Measurements from ENCODE around the gene CASP10. TPM values are rescaled to one million over a fixed set of nuclear protein-coding genes. Genes with fewer than 3 reads are reported as not detected.

Gene CASP10
- total and polyA plus RNA-seq, 2 of the 4 experiments (the other 2 are of a cell fraction), result 0.12 to 0.90 TPM

DNA sequence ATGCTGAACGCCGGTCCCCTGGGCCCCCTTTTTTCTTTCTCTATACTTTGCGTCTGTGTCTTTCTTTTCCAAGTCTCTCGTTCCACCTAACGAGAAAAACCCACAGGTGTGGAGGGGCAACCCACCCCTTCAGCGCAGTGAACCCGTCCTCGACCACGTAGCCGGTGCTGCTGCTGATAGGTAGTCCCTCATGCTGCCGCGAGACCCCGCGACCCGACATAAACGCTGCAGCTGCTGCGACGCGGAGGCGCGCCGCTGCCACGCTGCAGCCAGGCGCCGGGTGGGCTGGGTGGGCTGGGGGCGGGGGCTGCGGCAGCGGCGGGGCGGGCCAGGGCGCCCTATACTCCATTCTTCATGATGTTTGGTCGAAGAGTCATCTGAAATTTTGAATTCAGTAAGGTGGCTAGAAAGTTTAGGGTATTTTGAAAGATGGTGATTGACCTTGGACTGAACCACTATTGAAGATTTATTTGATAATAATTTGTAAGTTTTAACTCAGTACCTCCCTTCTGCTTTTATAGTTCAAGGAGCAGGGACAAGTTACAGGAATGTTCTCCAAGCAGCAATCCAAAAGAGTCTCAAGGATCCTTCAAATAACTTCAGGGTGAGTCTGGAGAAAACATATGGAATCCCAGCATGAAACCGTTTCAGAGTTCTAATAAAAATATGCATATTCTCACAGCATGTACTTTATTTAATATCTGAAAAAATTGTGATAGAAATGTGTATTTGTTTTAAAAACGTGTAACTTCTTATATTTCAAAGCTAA lies 42.9 kb upstream of the CASP10 start:
- H2BK5ac ChIP-seq (ENCODE audit: low read depth, low read length, poor library complexity, severe bottlenecking), result no peak overlapping the region
- H2AK5ac ChIP-seq (ENCODE audit: low read depth, low read length), result no peak overlapping the region
- no peak overlapping the region for H2BK20ac ChIP-seq (ENCODE audit: low read depth, low read length)
- ChIA-PET CTCF (no interaction called here), POLR2A (ENCODE audit: unreplicated experiment) (no interaction called here)
- in situ Hi-C loops (cut with MboI; ENCODE audit: low sequenced_read_pairs) (no loop called here), intact Hi-C loops (cut with micrococcal nuclease) (no loop called here), dilution Hi-C loops (cut with HindIII; ENCODE audit: low sequenced_read_pairs, unreplicated experiment) (no loop called here)
- no peak overlapping the region for H3K14ac ChIP-seq (replicated peaks; ENCODE audit: low read depth, low read length)
- H3K4me1 ChIP-seq (ENCODE audit: control insufficient read depth, insufficient read depth, low read length), result no peaks in the 10 kb centered on the region; the same call in 1 of the 2 replicates
- H3K27me3 ChIP-seq (ENCODE audit: control insufficient read depth, insufficient read depth, low read length), result no peaks in the 10 kb centered on the region
- ATAC-seq (ENCODE audit: low read depth) (no peak), DNase-seq (no peak)
- no peak overlapping the region for H3K9ac ChIP-seq (ENCODE audit: low read depth, low read length)
- H3K56ac ChIP-seq (ENCODE audit: extremely low read depth, insufficient read depth, low read length), result no peak overlapping the region
- 69% methylated on average over 24 of the region's 34 CpGs; no CpG with 5 or more reads in 1 of the 2 experiments for WGBS, 2 experiments (ENCODE audit: extremely low coverage in 2 of 2, insufficient read length in 1 of 2)
- H3K36me3 ChIP-seq (ENCODE audit: control insufficient read depth, insufficient read depth, low read length), result peaks cover 45% of the 10 kb centered on the region
- no peak overlapping the region for H4K5ac ChIP-seq (ENCODE audit: low read depth, low read length)
- H3K18ac ChIP-seq (ENCODE audit: low read depth, low read length), result no peak overlapping the region
- H3K4me2 ChIP-seq (ENCODE audit: low read depth, low read length), result no peak overlapping the region
- no peak for TF ChIP-seq RCOR1 (IDR thresholded peaks at IDR 0.05; ENCODE audit: insufficient replicate concordance, low read length)
- TF ChIP-seq RFX5 (IDR thresholded peaks at IDR 0.05; ENCODE audit: low read depth, low read length), result no peak
- TF ChIP-seq, protein P1, sequence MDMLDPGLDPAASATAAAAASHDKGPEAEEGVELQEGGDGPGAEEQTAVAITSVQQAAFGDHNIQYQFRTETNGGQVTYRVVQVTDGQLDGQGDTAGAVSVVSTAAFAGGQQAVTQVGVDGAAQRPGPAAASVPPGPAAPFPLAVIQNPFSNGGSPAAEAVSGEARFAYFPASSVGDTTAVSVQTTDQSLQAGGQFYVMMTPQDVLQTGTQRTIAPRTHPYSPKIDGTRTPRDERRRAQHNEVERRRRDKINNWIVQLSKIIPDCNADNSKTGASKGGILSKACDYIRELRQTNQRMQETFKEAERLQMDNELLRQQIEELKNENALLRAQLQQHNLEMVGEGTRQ (IDR thresholded peaks at IDR 0.05; ENCODE audit: low read depth, low read length), result no peak
- TF ChIP-seq CEBPB (IDR thresholded peaks at IDR 0.05; ENCODE audit: low read depth, low read length), result no peak
- TF ChIP-seq SMC3 (IDR thresholded peaks at IDR 0.05; ENCODE audit: low read depth, low read length), result no peak
- no peak for TF ChIP-seq BHLHE40 (IDR thresholded peaks at IDR 0.05; ENCODE audit: low read depth, low read length)
- TF ChIP-seq RAD21 (IDR thresholded peaks at IDR 0.05; ENCODE audit: low read length), result no peak
- no peak for TF ChIP-seq MAZ (IDR thresholded peaks at IDR 0.05; ENCODE audit: borderline replicate concordance, low read depth, low read length)
- no peak for TF ChIP-seq FOS (IDR thresholded peaks at IDR 0.05; ENCODE audit: low read depth, low read length)
- TF ChIP-seq NFE2L2 (IDR thresholded peaks at IDR 0.05; ENCODE audit: low read depth, low read length), result no peak
- TF ChIP-seq, protein P2, sequence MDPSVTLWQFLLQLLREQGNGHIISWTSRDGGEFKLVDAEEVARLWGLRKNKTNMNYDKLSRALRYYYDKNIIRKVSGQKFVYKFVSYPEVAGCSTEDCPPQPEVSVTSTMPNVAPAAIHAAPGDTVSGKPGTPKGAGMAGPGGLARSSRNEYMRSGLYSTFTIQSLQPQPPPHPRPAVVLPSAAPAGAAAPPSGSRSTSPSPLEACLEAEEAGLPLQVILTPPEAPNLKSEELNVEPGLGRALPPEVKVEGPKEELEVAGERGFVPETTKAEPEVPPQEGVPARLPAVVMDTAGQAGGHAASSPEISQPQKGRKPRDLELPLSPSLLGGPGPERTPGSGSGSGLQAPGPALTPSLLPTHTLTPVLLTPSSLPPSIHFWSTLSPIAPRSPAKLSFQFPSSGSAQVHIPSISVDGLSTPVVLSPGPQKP (IDR thresholded peaks at IDR 0.05; ENCODE audit: borderline replicate concordance, low read depth, low read length), result no peak
- TF ChIP-seq, protein P3, sequence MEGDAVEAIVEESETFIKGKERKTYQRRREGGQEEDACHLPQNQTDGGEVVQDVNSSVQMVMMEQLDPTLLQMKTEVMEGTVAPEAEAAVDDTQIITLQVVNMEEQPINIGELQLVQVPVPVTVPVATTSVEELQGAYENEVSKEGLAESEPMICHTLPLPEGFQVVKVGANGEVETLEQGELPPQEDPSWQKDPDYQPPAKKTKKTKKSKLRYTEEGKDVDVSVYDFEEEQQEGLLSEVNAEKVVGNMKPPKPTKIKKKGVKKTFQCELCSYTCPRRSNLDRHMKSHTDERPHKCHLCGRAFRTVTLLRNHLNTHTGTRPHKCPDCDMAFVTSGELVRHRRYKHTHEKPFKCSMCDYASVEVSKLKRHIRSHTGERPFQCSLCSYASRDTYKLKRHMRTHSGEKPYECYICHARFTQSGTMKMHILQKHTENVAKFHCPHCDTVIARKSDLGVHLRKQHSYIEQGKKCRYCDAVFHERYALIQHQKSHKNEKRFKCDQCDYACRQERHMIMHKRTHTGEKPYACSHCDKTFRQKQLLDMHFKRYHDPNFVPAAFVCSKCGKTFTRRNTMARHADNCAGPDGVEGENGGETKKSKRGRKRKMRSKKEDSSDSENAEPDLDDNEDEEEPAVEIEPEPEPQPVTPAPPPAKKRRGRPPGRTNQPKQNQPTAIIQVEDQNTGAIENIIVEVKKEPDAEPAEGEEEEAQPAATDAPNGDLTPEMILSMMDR (conservative IDR thresholded peaks at IDR 0.05; ENCODE audit: low read depth, low read length), result no peak
- no peak for TF ChIP-seq MXI1 (IDR thresholded peaks at IDR 0.05; ENCODE audit: borderline replicate concordance, low read depth, low read length)
- TF ChIP-seq POLR2A (IDR thresholded peaks at IDR 0.05; ENCODE audit: low read depth, low read length), result no peak
- TF ChIP-seq CHD1 (IDR thresholded peaks at IDR 0.05; ENCODE audit: low read depth, low read length), result no peak
- no peak for TF ChIP-seq MAFK (IDR thresholded peaks at IDR 0.05; ENCODE audit: low read depth, low read length)
- no peak overlapping the region for H3K4me3 ChIP-seq (ENCODE audit: insufficient read depth, low read depth, low read length)
- no peak overlapping the region for H3K27ac ChIP-seq (ENCODE audit: insufficient read depth, low read length)
- BruUV-seq (replicated peaks), result no TSS peak
- H3K23ac ChIP-seq (ENCODE audit: low read depth, low read length), result no peak overlapping the region
- H2BK120ac ChIP-seq (ENCODE audit: low read depth, low read length), result no peak overlapping the region
- H2AFZ ChIP-seq (replicated peaks; ENCODE audit: low read length, poor library complexity), result no peak overlapping the region
- peaks cover 17 to 36% of the 10 kb centered on the region in 2 experiments for H3K79me1 ChIP-seq (ENCODE audit: low read depth in 1 of 2, low read length in 2 of 2)
- no peak overlapping the region for H2AK9ac ChIP-seq (replicated peaks; ENCODE audit: low read depth, low read length, poor library complexity)
- no peak overlapping the region for H4K8ac ChIP-seq (ENCODE audit: low read depth in 2 of 2, low read length in 2 of 2)
- no peak overlapping the region for H3K4ac ChIP-seq (ENCODE audit: low read depth, low read length)
- no peaks in the 10 kb centered on the region for H3K9me3 ChIP-seq (ENCODE audit: control insufficient read depth, insufficient read depth, low read length)
- peaks cover 12% of the 10 kb centered on the region for H3K9me1 ChIP-seq (ENCODE audit: insufficient read depth, low read length)
- H2BK15ac ChIP-seq (ENCODE audit: low read depth, low read length), result no peak overlapping the region
- H4K20me1 ChIP-seq (ENCODE audit: insufficient read depth, low read length), result no peaks in the 10 kb centered on the region
- no peak overlapping the region for H4K91ac ChIP-seq (ENCODE audit: insufficient read depth, low read depth, low read length)

Data from IMR-90 (cell line).